ENCODE measurements around the gene CIROP.

CIROP gene

GRCh38 chr14:23093104-23093503 lies 11.7 kb downstream of the CIROP start:
- no peak for DNase-seq (ENCODE audit: low read depth)

GRCh38 chr14:23091294-23092225 lies 13.2 kb downstream of the CIROP start:
- DNase-seq (ENCODE audit: low read depth) = no peak

GRCh38 chr14:23090254-23090636 lies 14.5 kb downstream of the CIROP start:
- DNase-seq (ENCODE audit: low read depth) = no peak

DNA sequence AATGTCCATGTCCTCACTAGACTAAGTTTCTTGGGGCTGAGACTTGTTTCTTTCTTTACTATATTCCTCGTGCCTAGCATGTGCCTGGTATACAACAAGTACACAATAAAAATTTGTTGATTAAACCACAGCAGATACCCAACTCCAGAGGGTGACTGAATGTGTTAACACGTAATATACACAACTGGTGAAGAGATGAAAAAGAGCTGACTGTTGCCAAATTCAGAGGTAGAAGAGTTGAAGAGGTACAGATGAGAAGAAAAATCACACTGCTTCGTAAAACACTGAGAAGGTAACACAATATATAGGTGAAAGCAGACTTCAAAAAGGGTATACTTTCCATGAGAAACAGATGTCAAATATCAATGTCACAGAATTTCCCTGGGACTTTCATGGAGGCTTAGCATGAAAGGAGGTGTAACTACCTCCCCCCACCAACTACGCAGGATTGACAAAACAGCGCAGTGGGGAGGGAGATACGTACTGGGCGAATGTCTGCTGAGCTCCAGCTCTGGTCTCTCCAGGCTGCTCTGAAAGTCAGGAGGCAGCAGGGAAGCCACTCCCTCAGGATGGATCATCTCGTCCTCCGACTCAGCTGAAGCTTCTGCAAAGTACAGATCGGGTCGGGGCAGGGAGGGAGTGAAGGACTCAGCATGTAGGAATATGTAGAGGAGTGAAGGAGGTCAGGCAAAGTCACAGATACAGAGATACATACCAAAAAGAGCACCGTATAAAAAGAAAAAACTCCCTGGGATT lies 15.1 kb downstream of the CIROP start:
- no peak for DNase-seq (ENCODE audit: low read depth)

GRCh38 chr14:23086565-23086964 lies 18.2 kb downstream of the CIROP start:
- no peak for DNase-seq (ENCODE audit: low read depth)

GRCh38 chr14:23085458-23085857 lies 19.3 kb downstream of the CIROP start:
- no peak for DNase-seq (ENCODE audit: low read depth)

- no peak for DNase-seq (ENCODE audit: low read depth)
Measured at GRCh38 chr14:23080474-23080873, 24.3 kb downstream of the CIROP start.

DNA sequence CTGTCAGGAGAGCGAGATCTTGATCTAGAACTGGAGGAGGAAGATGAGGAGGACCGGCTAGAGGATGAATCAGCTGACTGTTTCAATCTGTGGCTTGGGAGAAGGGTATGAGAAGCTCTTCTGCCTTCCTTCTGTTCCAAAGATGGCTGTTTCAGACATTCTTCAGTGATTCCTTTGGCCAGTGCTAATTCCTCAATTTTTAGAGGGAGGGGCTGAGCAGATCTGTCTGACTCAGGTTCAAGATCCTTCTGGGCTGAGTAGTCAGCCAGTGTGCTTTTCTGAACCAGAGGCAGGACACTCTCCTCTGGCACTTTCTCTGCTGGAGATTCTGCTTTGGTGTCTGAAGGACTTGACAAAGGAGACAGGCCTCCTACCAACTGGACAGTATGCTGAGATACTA lies 25.1 kb downstream of the CIROP start:
- no peak for DNase-seq (ENCODE audit: low read depth)

DNA sequence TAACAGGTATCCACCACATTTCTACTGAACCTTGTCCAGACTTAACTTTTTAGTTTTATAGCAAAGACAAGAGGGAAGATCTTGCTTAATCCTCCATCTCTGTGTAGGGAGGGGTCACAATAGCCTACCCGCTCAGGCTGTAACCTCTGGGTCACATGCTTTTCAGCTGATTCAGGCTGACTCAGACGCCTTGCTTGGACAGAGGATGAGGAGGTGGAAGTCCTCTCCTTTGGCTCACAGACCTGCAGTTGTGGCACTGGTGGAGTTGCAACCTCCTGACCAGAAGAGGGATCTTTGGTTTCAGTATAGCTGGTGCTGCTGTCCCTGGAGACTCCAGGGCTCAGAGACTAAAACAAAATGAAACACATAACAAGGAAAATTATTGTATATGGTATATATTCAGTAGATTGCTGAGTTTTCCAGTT lies 26.1 kb downstream of the CIROP start:
- DNase-seq (ENCODE audit: low read depth) = peak; percentile 94

DNA sequence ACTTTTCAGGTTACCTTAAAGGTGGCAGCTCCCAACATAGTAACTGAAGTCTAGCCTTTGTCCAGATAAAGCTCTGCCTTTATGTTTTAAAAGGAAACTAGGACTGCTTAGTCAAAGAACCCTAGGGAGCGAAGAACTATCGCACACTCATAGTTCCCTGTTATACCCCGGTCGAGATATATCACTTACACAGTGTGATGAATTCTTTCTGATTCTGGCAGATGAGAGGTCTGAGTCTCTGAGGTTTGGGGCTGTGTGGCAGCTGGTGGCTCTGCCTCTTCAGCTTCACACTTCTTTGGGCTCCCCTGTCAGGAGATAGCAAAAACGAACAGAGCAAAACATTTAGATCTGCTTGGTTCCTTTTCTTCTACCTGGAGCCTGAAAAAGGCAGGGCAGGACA lies 26.8 kb downstream of the CIROP start:
- no peak for DNase-seq (ENCODE audit: low read depth)

GRCh38 chr14:23076785-23077408 lies 27.9 kb downstream of the CIROP start:
- DNase-seq (ENCODE audit: low read depth) = no peak

DNA sequence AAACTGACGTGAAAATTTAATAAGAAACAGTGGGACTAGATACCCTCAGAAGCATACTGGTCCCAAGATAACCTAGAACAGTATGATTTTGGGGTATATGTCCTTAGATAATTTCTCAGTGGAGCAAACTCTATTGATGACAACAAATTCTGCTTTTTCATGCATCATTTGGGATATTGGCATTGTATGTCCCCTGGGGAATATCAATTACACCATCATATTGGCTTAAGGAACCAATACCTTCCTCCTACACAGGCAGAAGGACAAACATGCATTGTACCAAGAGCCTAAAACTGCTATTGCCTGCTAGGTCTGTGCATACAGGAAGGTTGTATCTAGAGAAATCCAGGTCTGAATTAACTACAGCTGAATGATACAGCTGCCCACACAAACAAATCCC lies 29.9 kb downstream of the CIROP start:
- DNase-seq (ENCODE audit: low read depth) = no peak

- DNase-seq (ENCODE audit: low read depth) = no peak
Measured at GRCh38 chr14:23071921-23072539, 32.8 kb downstream of the CIROP start.

DNA sequence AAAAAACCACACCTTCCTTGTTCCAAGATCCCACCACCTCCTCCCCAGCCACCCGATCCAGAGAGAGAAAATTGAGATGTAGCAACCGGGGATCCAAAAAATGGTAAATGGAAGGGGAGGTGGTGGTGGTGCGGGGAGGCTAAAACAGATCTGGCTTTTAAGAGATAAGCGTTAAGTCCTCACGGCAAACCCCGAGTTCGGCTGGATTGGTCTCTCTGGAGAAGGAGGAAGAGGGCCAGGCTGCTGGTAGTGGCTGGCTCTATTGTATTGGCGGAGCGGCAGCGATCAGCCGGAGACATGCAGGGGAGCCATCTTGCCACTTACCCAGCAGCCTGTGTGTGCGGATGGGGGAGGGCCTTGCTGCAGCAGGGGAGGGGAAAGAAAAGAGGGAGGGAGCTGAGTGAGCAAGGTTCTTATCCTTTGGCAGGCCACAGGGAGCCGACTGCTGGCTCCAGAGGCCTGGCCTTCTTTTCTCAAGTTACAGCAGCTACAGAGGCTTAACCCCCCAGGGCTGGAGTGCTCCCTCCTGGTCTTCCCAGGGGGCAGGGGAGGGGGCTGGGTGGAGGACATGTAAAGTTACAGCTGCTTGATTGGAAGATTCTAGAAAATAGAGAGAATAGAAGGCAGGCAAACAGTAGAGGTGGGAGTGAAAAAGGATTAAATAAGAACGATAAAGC lies 33.4 kb downstream of the CIROP start:
- DNase-seq (ENCODE audit: low read depth) = peak; percentile 55

DNA sequence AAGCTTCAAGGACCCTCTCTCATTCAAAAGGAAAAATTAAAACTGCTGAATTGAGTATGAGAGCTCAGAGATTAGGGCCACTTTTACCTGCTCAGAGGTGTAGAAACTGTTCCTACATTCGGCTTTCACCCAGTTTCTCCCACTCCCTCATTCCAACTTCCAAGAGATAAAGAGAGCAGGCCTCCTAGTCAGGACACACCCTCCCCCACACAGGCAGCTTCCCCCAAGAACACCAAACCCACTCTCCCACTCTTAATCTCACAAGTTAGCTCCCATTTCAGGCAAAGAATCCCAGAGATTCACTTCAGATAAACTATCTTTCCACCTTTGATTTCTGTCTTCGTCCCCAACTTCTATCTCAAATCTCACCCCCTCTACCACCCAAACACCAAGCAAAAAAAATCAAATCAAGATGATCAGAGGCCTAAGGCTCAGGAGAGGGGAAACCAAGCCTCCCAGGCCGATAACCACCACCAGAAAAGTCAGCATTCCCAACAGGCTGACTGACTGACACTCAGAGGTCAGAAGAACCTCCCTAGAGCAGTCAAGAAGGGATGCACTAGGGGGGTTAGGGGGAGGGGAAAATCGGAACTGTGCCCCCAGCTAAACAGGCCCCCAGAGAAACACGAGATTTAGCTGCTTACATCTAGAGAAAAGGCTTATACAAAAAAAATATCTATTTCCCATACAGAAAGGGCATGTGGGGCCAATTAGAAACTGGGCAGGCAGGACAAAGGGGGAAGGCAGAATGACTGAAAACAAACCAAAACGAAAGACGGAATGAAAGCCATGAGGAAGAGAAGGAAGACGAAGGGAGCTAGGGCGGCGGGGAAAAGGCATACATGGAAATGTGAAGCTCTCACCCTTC lies 34.3 kb downstream of the CIROP start:
- no peak for DNase-seq (ENCODE audit: low read depth)

GRCh38 chr14:23069413-23069806 lies 35.4 kb downstream of the CIROP start:
- no peak for DNase-seq (ENCODE audit: low read depth)

- peak; percentile 81 for DNase-seq (ENCODE audit: low read depth)
Measured at GRCh38 chr14:23068789-23069412, 35.9 kb downstream of the CIROP start.

GRCh38 chr14:23067847-23068788 lies 36.7 kb downstream of the CIROP start:
- no peak for DNase-seq (ENCODE audit: low read depth)
